Measurements from ENCODE around the gene FBXW7.

The FBXW7 gene

DNA sequence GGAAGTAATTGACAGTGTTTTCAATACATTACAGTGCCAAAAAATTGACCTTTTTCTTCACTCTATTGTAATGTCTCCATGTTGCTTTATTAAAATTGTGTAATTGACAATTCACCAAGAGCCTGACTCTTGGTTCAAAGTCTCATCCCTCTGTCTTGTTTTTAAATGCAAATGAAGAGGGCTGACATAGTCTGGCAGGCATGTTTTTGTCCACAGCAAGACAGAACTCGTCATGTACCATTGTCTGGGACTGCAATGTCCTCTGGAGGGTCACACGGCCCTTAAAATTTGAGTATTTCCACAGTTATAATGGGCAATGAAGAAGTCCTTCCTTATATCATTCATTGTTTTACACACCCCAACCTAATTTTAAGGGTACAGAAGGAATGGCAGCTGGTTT is 38.0 kb upstream of the FBXW7 start:
- Histone ChIP-seq H3K36me3 (no peaks in the 10 kb centered on the region), H3K4me1 (peaks cover 0 to 15% (median 0%) of the 10 kb centered on the region in 10 experiments; a peak in 7 of 20 replicates), H3K4me2 (no peak overlapping the region), H3K27ac (no peak overlapping the region), H4K20me1 (no peaks in the 10 kb centered on the region), H3K27me3 (no peaks in the 10 kb centered on the region), H3K4me3 (no peak overlapping the region), H3K9ac (no peak overlapping the region), H3K9me3 (replicated peaks in 1 of 11) (0 out of 22 replicates have a peak, but pooled peaks cover 0 to 4% (median 0%) of the 10 kb centered on the region in 11 experiments)
- no peak for TF ChIP-seq Cebpa-rat (IDR thresholded peaks at IDR 0.05)

DNA sequence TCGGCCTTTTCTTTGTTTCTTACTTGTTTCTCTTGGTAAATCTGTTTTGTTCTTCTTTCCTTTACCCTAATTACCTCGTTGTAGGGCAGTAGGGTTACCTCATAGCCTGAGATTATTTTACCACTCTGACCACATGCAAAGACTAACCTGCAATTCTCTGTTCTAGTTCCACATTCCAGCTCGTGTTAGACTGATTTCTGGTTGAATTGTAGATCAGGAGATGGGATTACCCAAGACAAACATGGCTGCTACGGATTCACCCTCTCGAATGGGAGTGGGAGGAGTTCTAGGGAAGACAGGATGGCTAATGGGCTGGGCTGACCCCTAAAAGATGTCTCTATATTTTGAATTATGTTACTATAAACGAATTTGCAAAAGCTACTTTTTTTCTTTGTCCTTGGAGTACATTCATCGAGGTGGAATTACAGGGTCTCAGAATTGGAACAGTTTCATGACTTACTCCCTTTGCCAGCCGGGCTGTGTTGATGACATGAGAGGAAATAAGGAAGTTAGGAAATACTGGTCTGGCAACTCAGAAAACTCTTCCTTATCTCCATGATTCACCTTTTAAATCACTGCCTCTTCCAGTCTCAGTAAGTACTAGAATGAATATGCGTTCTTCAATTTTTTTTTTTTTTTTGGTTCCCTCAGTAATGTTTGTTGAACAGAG is 36.7 kb upstream of the FBXW7 start:
- 0 out of 22 replicates have a peak, but pooled peaks cover 0 to 4% (median 0%) of the 10 kb centered on the region in 11 experiments for H3K9me3 ChIP-seq (replicated peaks in 1 of 11)
- no peaks in the 10 kb centered on the region for H4K20me1 ChIP-seq
- H3K4me3 ChIP-seq, result no peak overlapping the region
- H3K36me3 ChIP-seq, result no peaks in the 10 kb centered on the region
- H3K4me2 ChIP-seq, result 0 out of 22 replicates have a peak overlapping the region, but pooled peaks of 1 of the 11 experiments have one; percentile 9
- no peak overlapping the region for H3K9ac ChIP-seq
- TF ChIP-seq Cebpa-rat (IDR thresholded peaks at IDR 0.05), result no peak
- H3K27ac ChIP-seq, result no peak overlapping the region
- peaks cover 0 to 11% (median 0%) of the 10 kb centered on the region in 10 experiments; a peak in 7 of 20 replicates for H3K4me1 ChIP-seq
- no peaks in the 10 kb centered on the region for H3K27me3 ChIP-seq

DNA sequence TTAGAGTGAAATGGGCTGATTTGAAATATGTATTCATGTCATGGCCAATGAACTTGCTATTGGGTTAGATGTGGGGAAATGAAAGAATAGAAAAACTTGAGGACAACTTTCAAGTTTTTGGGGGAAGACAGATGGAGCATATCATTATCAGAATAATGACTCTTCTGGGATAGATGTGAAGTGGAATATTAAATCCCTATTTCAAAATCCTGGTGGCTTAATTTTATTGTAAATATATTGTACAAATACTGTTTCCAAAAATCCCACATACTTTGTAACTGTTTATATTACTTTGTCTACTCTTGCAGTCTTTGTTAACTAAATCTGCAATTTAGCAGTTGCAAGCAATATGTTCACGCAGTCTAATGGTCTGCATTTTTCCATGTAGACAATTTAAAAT is 35.9 kb upstream of the FBXW7 start:
- H3K9ac ChIP-seq, result no peak overlapping the region
- H3K27me3 ChIP-seq, result no peaks in the 10 kb centered on the region
- no peaks in the 10 kb centered on the region for H3K36me3 ChIP-seq
- peaks cover 0 to 11% (median 0%) of the 10 kb centered on the region in 10 experiments; a peak in 7 of 20 replicates for H3K4me1 ChIP-seq
- H3K9me3 ChIP-seq (replicated peaks in 1 of 11), result 0 out of 22 replicates have a peak, but pooled peaks cover 0 to 4% (median 0%) of the 10 kb centered on the region in 11 experiments
- no peak for TF ChIP-seq Cebpa-rat (IDR thresholded peaks at IDR 0.05)
- no peak overlapping the region for H3K27ac ChIP-seq
- H3K4me2 ChIP-seq, result no peak overlapping the region
- no peaks in the 10 kb centered on the region for H4K20me1 ChIP-seq
- H3K4me3 ChIP-seq, result no peak overlapping the region

- Histone ChIP-seq H3K4me2 (no peak overlapping the region), H3K9ac (no peak overlapping the region), H4K20me1 (no peaks in the 10 kb centered on the region), H3K4me3 (no peak overlapping the region), H3K9me3 (replicated peaks in 1 of 11) (0 out of 22 replicates have a peak, but pooled peaks cover 0 to 4% (median 0%) of the 10 kb centered on the region in 11 experiments), H3K4me1 (peaks cover 0 to 11% (median 0%) of the 10 kb centered on the region in 10 experiments; a peak in 7 of 20 replicates), H3K27me3 (no peaks in the 10 kb centered on the region), H3K27ac (no peak overlapping the region), H3K36me3 (no peaks in the 10 kb centered on the region)
- TF ChIP-seq Cebpa-rat (IDR thresholded peaks at IDR 0.05), result no peak
These were observed 35.4 kb upstream of the FBXW7 start for GRCh38 chr4:152571296-152571695.

DNA sequence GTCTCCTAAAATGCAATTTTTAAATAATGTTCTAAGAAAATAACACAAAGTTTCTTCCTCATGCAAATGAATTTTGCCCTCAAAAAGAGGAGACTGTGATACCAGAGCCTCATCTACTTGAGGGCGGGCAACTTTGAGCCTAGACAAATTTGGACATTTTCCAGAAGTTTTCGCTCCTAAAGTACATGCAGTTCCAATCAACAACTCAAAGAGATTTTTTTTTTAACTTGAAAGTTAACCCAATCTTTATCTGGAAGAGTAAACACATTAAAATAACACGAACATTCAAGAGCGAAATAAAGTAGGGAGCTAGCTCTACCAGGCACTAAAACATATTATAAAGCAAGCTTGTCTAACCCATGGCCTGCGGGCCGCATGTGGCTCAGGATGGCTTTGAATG is 29.4 kb upstream of the FBXW7 start:
- Histone ChIP-seq H3K27ac (no peak overlapping the region), H3K4me3 (no peak overlapping the region), H3K9ac (no peak overlapping the region), H3K27me3 (no peaks in the 10 kb centered on the region), H3K36me3 (no peaks in the 10 kb centered on the region), H4K20me1 (no peaks in the 10 kb centered on the region), H3K4me1 (no peaks in the 10 kb centered on the region), H3K4me2 (no peak overlapping the region), H3K9me3 (replicated peaks in 1 of 11) (0 out of 22 replicates have a peak, but pooled peaks cover 0 to 4% (median 0%) of the 10 kb centered on the region in 11 experiments)
- TF ChIP-seq Cebpa-rat (IDR thresholded peaks at IDR 0.05), result no peak

GRCh38 chr4:152564336-152564735 is 28.4 kb upstream of the FBXW7 start:
- Histone ChIP-seq H3K36me3 (no peaks in the 10 kb centered on the region), H3K4me1 (no peaks in the 10 kb centered on the region), H3K27ac (no peak overlapping the region), H3K9ac (no peak overlapping the region), H3K9me3 (replicated peaks in 1 of 11) (0 out of 22 replicates have a peak, but pooled peaks cover 0 to 3% (median 0%) of the 10 kb centered on the region in 11 experiments), H3K4me2 (no peak overlapping the region), H3K27me3 (no peaks in the 10 kb centered on the region), H3K4me3 (no peak overlapping the region), H4K20me1 (no peaks in the 10 kb centered on the region)
- TF ChIP-seq Cebpa-rat (IDR thresholded peaks at IDR 0.05), result no peak

DNA sequence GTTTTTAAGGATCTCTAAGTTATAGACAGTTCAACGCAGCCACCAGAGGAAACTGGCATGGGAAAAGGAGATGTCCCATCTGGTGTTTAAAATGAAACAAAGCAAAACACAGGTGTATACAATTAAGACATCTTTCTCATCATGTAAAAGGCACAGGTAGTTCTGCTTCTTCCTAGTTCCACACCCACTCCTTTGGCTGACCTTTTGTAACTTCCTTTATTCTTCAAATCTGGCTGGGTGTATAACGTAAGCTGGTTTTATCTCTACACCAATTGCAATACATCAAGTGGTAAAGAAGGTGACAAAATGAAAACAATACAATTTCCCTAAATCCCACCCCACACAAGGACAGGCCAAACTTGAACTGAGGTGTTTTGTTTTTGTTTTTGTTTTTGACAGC is 27.3 kb upstream of the FBXW7 start:
- H3K4me1 ChIP-seq, result no peaks in the 10 kb centered on the region
- no peaks in the 10 kb centered on the region for H4K20me1 ChIP-seq
- H3K27ac ChIP-seq, result no peak overlapping the region
- H3K4me2 ChIP-seq, result no peak overlapping the region
- no peak overlapping the region for H3K9ac ChIP-seq
- H3K9me3 ChIP-seq (replicated peaks in 1 of 11), result no peaks in the 10 kb centered on the region
- TF ChIP-seq Cebpa-rat (IDR thresholded peaks at IDR 0.05), result no peak
- H3K27me3 ChIP-seq, result no peaks in the 10 kb centered on the region
- no peaks in the 10 kb centered on the region for H3K36me3 ChIP-seq
- no peak overlapping the region for H3K4me3 ChIP-seq

DNA sequence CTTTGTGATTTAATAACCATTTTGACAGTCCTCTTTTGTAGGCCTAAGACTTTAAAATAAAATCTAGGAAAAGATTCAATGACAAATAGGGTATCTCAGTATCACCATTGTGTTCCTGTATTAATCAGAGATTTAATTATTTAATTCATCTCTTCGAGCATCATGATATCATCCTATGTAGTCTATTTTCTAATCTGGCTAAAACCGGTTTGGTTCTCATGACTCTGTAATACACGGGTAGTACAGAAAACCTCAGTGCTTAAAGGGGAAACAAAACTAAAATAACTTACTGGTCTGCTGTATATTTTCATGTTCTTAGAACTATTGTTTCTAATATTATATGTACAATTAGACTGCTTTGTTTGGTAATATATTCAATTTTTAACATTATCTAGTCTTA is 23.7 kb upstream of the FBXW7 start:
- peaks cover 0 to 5% (median 0%) of the 10 kb centered on the region in 10 experiments; a peak in 1 of 20 replicates for H3K4me1 ChIP-seq
- H3K27me3 ChIP-seq, result no peaks in the 10 kb centered on the region
- H3K9me3 ChIP-seq (replicated peaks in 1 of 11), result no peaks in the 10 kb centered on the region
- TF ChIP-seq Cebpa-rat (IDR thresholded peaks at IDR 0.05), result no peak
- no peak overlapping the region for H3K9ac ChIP-seq
- no peak overlapping the region for H3K4me3 ChIP-seq
- no peaks in the 10 kb centered on the region for H4K20me1 ChIP-seq
- H3K27ac ChIP-seq, result no peak overlapping the region
- no peaks in the 10 kb centered on the region for H3K36me3 ChIP-seq
- H3K4me2 ChIP-seq, result no peak overlapping the region

DNA sequence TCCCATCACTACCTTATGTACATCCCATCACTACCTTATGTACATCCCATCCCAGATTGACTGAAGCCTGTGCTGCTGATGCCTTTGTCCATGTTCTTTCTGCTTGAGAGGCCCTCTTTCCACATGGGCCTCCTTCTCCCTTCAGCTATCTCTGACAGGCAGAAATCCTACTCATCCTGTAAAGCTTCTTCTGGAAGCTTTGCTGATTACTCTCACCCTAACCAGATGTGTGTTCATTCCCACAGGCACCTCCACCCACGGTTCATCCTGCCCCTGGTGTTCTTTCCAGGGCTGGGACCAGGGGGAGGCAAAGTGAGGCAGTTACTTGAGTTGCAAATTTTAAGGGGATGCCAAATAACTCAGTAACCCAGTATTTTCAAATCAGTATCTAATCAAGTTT is 22.5 kb upstream of the FBXW7 start:
- Histone ChIP-seq H3K4me1 (peaks cover 0 to 9% (median 0%) of the 10 kb centered on the region in 10 experiments; a peak in 1 of 20 replicates), H3K36me3 (no peaks in the 10 kb centered on the region), H3K4me3 (no peak overlapping the region), H3K27ac (no peak overlapping the region), H3K9me3 (replicated peaks in 1 of 11) (no peaks in the 10 kb centered on the region), H3K4me2 (no peak overlapping the region), H3K9ac (no peak overlapping the region), H4K20me1 (no peaks in the 10 kb centered on the region), H3K27me3 (no peaks in the 10 kb centered on the region)
- no peak for TF ChIP-seq Cebpa-rat (IDR thresholded peaks at IDR 0.05)

DNA sequence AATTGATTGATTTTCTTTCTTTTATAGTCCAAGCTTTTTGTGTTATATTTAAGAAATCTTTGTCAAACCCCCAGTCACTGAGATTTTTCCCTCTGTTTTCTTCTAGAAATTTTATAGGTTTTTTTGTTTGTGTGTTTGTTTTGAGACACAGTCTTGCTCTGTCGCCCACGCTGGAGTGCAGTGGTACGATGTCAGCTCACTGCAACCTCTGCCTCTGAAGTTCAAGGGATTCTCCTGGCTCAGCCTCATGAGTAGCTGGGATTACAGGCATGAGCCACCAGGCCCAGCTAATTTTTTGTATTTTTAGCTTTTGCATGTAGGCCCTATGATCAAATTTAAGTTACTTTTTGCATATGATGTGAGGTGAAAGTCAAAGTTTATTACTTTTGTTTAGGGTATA is 20.9 kb upstream of the FBXW7 start:
- H3K36me3 ChIP-seq, result no peaks in the 10 kb centered on the region
- TF ChIP-seq Cebpa-rat (IDR thresholded peaks at IDR 0.05), result no peak
- no peaks in the 10 kb centered on the region for H3K27me3 ChIP-seq
- no peaks in the 10 kb centered on the region for H3K9me3 ChIP-seq (replicated peaks in 1 of 11)
- H3K27ac ChIP-seq, result no peak overlapping the region
- H3K4me3 ChIP-seq, result no peak overlapping the region
- H3K9ac ChIP-seq, result no peak overlapping the region
- peaks cover 0 to 11% (median 6%) of the 10 kb centered on the region in 10 experiments; a peak in 7 of 20 replicates for H3K4me1 ChIP-seq
- no peak overlapping the region for H3K4me2 ChIP-seq
- H4K20me1 ChIP-seq, result no peaks in the 10 kb centered on the region
